Activated CD4-positive, alpha-beta memory T cell treated with anti-CD3 and anti-CD28 coated beads for 36 hours (primary cell): Measurements from ENCODE around the gene CCNF. TPM values are rescaled to one million over a fixed set of nuclear protein-coding genes. Genes with fewer than 3 reads are reported as not detected.

Experiments used
- CTCF ChIA-PET: fragments of 350-600 bp; sonication (Branson Sonifier 250); formaldehyde crosslinking; loops from one replicate; lab custom pipeline; 2021; ENCODE audit warnings: antibody characterized with exemption, inconsistent platforms; lab: Charles Lee
- POLR2A ChIA-PET: fragments of 350-600 bp; sonication (Branson Sonifier 250); formaldehyde crosslinking; loops from one replicate; lab custom pipeline; 2021; ENCODE audit warnings: antibody characterized with exemption; lab: Charles Lee
- DNase-seq: peaks from one replicate; pipeline ENCODE4 v3.0.0-alpha.2; 2020
- H3K27ac Mint-ChIP-seq: one replicate; pipeline ENCODE4 v1.8.0; 2021; ENCODE audit warnings: mixed read lengths
- H3K27me3 Mint-ChIP-seq: one replicate; pipeline ENCODE4 v1.8.0; 2021; ENCODE audit warnings: mixed read lengths
- H3K36me3 Mint-ChIP-seq: one replicate; pipeline ENCODE4 v1.8.0; 2021; ENCODE audit warnings: mixed read lengths
- H3K4me1 Mint-ChIP-seq: one replicate; pipeline ENCODE4 v1.8.0; 2021; ENCODE audit warnings: low read depth, mixed read lengths
- H3K4me3 Mint-ChIP-seq: one replicate; pipeline ENCODE4 v1.8.0; 2021; ENCODE audit warnings: mild to moderate bottlenecking, mixed read lengths
- H3K9me3 Mint-ChIP-seq: one replicate; pipeline ENCODE4 v1.8.0; 2021; ENCODE audit warnings: mixed read lengths
- intact Hi-C: fragments of 100-400 bp; cut with micrococcal nuclease; formaldehyde crosslinking; loops from one replicate; pipeline ENCODE4 v1.15.1; 2023
- total RNA-seq, 2 experiments: library from RNA; stranded (reverse); gene quantifications; one replicate each; pipeline ENCODE4 v1.2.3, GENCODE V29; 2021

CCNF gene
- total RNA-seq, 2 experiments from 2014 or later = 53.5 to 54.7 TPM

DNA sequence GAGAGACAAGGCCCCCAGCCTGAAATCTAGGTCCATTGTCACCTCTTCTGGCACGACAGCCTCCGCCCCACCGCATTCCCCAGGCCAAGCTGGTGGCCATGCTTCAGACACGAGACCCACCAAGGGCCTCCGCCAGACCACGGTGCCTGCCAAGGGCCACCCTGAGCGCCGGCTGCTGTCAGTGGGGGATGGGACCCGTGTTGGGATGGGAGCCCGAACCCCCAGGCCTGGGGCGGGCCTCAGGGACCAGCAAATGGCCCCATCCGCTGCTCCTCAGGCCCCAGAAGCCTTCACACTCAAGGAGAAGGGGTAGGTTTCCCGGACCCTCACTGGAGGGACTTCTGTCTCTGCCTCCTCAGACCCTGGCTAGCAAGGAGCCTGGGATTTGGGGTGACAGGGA is 31.7 kb downstream of the CCNF start:
- Mint-ChIP-seq H3K36me3 (peaks cover 12% of the 10 kb centered on the region), H3K9me3 (no peaks in the 10 kb centered on the region), H3K4me1 (peaks cover 7% of the 10 kb centered on the region), H3K4me3 (peak overlapping the region; percentile 65), H3K27me3 (no peaks in the 10 kb centered on the region), H3K27ac (no peak overlapping the region)
- intact Hi-C loops = no loop called here
- DNase-seq = no peak
- POLR2A ChIA-PET = interaction anchor here (1.4 to 1.5 kb wide), 3 partner anchors 14 to 25 kb away, joined by 3 read pairs; partner anchors contain the start of gene TBC1D24
- CTCF ChIA-PET = interaction anchor here (0.9 to 1.2 kb wide), 4 partner anchors 8 to 438 kb away, joined by 3 to 5 read pairs (median 3); partner anchors contain the start of gene TBC1D24

DNA sequence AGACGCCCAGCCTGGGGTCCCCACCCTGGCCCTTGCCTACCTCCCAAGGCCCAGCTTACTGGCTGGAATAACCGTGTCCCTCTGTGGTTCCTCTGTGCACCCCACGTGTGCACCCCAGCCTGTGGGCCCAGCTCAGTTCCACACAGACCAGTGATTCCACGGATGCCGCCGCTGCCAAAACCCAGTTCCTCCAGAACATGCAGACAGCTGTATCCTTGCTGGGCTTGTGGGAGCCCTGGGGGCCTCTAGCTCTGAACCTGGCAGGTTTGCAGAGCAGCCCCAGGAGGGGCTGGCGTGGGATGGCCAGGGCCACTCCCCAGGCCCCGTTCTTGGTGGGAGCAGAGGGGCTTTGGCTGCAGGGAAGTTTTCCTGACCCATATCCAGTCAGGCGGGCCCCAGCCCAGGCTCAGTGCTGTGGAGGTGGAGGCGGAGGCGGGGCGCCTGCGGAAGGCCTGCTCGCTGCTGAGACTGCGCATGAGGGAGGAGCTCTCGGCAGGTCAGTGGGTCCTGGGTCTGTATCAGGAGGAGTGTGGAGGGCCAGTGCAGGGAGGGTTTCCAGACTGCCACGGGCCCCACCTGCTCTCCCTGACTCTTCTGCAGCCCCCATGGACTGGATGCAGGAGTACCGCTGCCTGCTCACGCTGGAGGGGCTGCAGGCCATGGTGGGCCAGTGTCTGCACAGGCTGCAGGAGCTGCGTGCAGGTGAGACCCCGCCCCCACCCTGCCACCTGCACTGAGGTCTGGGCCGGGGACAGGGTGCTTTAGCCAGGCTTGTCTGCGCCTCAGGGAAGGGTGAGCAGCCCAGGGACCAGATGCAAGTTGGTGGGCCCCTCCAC is 33.0 kb downstream of the CCNF start:
- intact Hi-C loops = no loop called here
- Mint-ChIP-seq H3K4me1 (peaks cover 8% of the 10 kb centered on the region), H3K27ac (no peak overlapping the region), H3K4me3 (no peak overlapping the region), H3K9me3 (no peaks in the 10 kb centered on the region), H3K27me3 (no peaks in the 10 kb centered on the region), H3K36me3 (peaks cover 6% of the 10 kb centered on the region)
- ChIA-PET POLR2A (no interaction called here), CTCF (interaction anchor here (0.6 kb wide), 1 partner anchor 723 kb away, joined by 3 read pairs; no protein-coding TSS in a partner anchor)
- no peak for DNase-seq

DNA sequence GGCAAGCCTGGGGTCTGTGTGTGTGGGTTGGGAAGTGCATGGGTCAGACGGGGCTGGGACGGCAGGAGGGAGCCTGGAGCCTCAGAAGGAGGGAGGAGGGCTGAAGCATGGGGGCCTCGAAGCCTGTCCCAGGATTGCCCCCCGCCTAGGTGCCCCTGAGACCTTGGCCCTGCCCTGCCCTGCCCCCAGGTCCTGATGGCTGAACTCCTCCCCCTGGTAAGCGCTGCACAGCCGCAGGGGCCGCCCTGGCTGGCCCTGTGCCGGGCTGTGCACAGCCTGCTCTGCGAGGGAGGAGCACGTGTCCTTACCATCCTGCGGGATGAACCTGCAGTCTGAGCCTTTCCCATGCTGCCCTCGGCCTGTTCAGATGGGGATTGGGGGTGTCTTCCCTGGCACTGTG is 35.1 kb downstream of the CCNF start:
- ChIA-PET CTCF (no interaction called here), POLR2A (no interaction called here)
- H3K4me1 Mint-ChIP-seq = peaks cover 12% of the 10 kb centered on the region
- peaks cover 3% of the 10 kb centered on the region for H3K36me3 Mint-ChIP-seq
- DNase-seq = no peak
- H3K9me3 Mint-ChIP-seq = no peaks in the 10 kb centered on the region
- intact Hi-C loops = no loop called here
- no peak overlapping the region for H3K27ac Mint-ChIP-seq
- H3K27me3 Mint-ChIP-seq = peaks cover 7% of the 10 kb centered on the region
- H3K4me3 Mint-ChIP-seq = no peak overlapping the region

DNA sequence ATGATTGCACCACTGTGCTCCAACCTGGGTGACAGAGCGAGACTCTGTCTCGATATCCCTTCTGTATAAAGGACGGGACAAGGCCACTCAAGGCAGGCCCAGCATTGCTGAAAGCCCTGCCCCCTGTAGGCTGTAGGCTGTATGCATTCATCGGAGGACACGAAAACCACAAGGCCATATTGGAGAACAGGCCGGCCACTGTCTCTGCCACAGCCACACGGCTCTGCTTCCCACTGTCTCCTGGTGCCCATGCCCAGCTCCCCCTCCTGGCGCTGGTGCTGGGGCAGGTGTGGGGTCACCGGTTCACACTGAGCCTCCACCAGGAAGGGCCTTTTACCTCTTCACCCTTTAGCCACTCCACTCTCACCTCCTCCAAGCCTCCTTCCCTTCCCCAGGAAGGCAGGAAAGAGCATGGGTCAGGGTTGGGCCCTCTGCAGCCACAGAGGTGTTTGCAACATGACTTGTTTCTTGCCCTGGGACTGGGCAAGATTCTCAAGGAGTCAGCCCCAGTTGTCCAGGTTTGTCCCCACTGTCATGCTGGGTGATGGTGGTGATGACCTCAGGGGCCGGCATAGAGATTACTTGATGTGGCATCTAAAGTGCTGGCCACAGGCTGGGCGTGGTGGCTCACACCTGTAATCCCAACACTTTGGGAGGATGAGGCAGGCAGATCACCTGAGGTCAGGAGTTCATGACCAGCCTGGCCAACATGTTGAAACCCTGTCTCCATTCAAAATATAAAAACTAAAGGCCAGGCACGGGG is 36.6 kb downstream of the CCNF start:
- Mint-ChIP-seq H3K36me3 (peaks cover 2% of the 10 kb centered on the region), H3K4me3 (no peak overlapping the region), H3K27ac (no peak overlapping the region), H3K27me3 (peaks cover 19% of the 10 kb centered on the region), H3K9me3 (no peaks in the 10 kb centered on the region), H3K4me1 (peaks cover 12% of the 10 kb centered on the region)
- ChIA-PET POLR2A (no interaction called here), CTCF (no interaction called here)
- intact Hi-C loops = no loop called here
- DNase-seq = no peak

DNA sequence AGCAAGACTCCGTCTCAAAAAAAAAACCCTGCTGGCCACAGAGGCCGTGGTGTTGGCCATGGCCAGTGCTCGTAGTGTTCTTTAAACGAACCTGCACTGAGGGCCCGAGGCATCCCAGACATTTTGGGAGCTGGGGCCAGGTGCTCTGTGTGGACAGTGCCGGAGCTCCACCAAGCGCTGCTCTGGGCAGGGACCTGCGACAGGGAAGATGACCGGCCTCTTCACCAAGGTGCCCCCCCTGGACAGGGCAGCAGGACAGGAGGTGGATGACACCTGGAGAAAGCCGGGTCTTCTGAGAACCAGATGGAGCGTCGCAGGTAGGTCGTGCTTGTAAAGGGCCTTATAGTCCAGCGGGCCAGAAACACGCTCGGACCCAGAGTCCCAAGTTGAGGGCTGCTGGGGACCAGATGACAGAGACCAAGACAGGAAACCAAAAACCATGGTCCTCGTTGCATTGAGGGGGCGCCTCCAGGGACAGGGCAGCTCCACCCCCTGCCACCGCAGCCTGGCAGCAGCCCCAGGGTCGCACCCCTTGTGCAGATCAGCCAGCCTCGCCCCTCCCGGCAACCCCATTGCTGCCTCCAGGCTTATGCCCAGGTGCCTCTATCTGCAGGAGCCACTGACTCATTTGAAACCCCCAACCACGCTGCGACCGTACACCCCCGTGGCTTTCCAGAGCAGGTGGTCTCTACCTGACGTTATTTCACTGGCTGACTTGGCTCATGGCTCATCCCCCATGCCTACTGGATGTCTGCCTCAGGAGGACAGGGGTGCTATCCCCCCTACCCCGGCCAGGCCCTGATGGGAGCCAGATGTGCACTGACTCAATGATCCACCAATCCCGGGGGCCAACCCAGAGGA is 37.6 kb downstream of the CCNF start:
- H3K27me3 Mint-ChIP-seq = peaks cover 21% of the 10 kb centered on the region
- H3K9me3 Mint-ChIP-seq = no peaks in the 10 kb centered on the region
- H3K4me1 Mint-ChIP-seq = peaks cover 12% of the 10 kb centered on the region
- intact Hi-C loops = no loop called here
- H3K4me3 Mint-ChIP-seq = no peak overlapping the region
- no peak for DNase-seq
- ChIA-PET POLR2A (no interaction called here), CTCF (interaction anchor here (1.9 kb wide), 1 partner anchor 34 kb away, joined by 5 read pairs; no protein-coding TSS in a partner anchor)
- H3K36me3 Mint-ChIP-seq = peaks cover 2% of the 10 kb centered on the region
- no peak overlapping the region for H3K27ac Mint-ChIP-seq

DNA sequence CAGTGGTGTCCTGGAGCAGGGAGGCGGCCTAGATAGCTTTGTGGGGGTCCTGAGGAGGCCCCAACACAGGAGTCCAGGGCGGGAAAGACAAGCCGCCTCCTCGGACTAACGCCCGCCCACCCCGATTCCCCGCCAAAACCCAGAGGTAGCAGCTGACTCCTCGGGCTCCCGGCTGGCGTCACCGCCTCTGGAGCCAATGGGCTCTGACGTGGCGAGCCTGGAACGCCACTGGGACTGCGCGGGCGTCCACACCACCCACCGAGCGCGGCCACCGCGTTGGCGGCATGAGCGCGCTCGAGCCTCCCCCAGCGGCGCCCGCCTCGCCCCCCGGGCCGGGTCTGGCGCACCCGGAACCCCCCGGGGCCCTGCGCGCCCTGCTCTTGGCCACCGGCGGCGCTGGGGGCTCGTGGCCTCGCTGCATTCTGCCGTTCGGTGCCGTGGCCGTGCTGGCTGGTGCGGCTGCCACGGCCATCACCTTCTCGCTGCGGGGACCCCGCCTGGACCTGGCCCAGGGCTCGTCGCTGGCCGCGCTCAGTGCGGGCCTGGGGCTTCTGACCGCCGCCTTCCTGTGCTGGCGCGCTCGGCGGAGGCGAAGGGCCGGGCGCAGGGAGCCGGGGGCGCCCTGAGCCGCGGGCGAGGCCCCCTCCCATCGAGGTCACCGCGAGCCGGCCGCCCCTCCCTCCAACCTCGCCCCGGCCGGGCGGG is 38.4 kb downstream of the CCNF start:
- Mint-ChIP-seq H3K36me3 (peaks cover 2% of the 10 kb centered on the region), H3K9me3 (no peaks in the 10 kb centered on the region), H3K27me3 (peaks cover 25% of the 10 kb centered on the region), H3K27ac (no peak overlapping the region), H3K4me3 (no peak overlapping the region), H3K4me1 (peaks cover 12% of the 10 kb centered on the region)
- ChIA-PET CTCF (interaction anchor here (1.9 kb wide), 1 partner anchor 33 kb away, joined by 5 read pairs; no protein-coding TSS in a partner anchor), POLR2A (interaction anchor here (1.6 kb wide), 1 partner anchor 53 kb away, joined by 5 read pairs; no protein-coding TSS in a partner anchor)
- intact Hi-C loops = no loop called here
- DNase-seq = peak; percentile 50

DNA sequence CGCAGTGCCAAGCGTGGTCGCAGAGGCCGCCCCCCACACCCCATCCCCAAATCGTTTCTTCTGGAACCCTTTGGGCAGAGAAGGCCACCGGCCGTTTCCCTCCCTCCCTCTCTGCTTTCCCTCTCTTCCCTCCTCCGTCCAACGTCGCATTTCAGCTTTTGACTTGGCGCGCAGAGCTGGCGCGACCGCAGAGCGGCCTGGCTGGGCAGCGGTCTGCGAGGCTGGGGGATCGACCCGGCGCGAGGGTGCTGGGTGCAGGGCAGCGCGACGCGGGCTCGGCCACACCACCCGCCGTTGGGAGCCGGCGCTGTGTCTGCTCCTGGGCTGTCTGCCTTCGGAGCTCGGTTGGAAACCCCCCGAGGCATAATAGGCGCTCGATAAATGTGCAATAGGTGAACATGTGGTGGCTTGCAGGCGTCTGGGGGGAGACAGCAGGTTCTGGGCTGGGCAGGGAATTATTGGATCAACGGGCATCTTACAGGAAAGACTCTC is 39.0 kb downstream of the CCNF start:
- no peaks in the 10 kb centered on the region for H3K9me3 Mint-ChIP-seq
- H3K4me1 Mint-ChIP-seq = peaks cover 17% of the 10 kb centered on the region
- intact Hi-C loops = no loop called here
- no peak for DNase-seq
- H3K36me3 Mint-ChIP-seq = peaks cover 2% of the 10 kb centered on the region
- H3K4me3 Mint-ChIP-seq = no peak overlapping the region
- no peak overlapping the region for H3K27ac Mint-ChIP-seq
- CTCF ChIA-PET = interaction anchor here (0.8 to 1.9 kb wide), 2 partner anchors 18 to 32 kb away, joined by 3 to 5 read pairs; no protein-coding TSS in a partner anchor
- POLR2A ChIA-PET = interaction anchor here (1.6 kb wide), 1 partner anchor 52 kb away, joined by 5 read pairs; no protein-coding TSS in a partner anchor
- peaks cover 31% of the 10 kb centered on the region for H3K27me3 Mint-ChIP-seq

DNA sequence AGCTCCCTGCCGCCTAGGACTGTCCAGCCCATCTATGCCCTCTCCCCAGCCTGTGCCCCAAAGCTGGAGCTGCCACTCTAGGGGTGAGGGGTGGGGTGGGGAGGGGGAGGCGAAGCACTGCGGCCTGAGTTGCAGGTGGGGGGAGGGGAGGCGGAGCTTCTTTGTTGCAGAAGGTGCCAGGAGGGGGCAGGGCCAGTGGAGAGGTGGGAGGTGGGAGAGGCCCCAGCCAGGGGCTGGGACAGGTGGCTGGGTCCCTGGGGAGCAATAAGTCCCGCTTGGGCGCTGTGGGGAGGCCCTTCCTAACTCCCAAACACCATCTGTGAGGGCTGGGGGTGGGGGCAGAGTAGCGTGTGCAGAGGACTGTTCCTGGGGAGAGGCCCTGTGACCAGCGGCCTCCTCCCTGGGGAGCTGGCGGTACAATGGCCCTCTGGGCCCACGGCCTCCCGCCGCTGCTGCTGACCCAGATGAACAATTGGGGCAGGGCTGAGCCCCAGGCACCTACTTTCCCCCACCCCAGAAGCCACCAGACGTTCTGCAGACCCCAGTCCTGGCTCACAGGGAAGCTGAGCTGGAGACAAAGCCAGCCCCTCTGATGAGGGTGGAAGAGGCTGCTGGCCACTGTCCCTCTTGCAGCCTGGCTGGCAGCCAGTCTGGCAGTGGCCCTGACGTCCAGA is 39.6 kb downstream of the CCNF start:
- no peaks in the 10 kb centered on the region for H3K9me3 Mint-ChIP-seq
- peaks cover 19% of the 10 kb centered on the region for H3K4me1 Mint-ChIP-seq
- no peak overlapping the region for H3K4me3 Mint-ChIP-seq
- H3K36me3 Mint-ChIP-seq = no peaks in the 10 kb centered on the region
- DNase-seq = no peak
- intact Hi-C loops = no loop called here
- CTCF ChIA-PET = interaction anchor here (0.8 to 1.9 kb wide), 3 partner anchors 9 to 32 kb away, joined by 3 to 5 read pairs (median 3); partner anchors contain the start of gene TEDC2
- no peak overlapping the region for H3K27ac Mint-ChIP-seq
- POLR2A ChIA-PET = interaction anchor here (1.6 to 2.0 kb wide), 2 partner anchors 9 to 52 kb away, joined by 5 to 6 read pairs; partner anchors contain the start of gene TEDC2
- H3K27me3 Mint-ChIP-seq = peaks cover 32% of the 10 kb centered on the region

DNA sequence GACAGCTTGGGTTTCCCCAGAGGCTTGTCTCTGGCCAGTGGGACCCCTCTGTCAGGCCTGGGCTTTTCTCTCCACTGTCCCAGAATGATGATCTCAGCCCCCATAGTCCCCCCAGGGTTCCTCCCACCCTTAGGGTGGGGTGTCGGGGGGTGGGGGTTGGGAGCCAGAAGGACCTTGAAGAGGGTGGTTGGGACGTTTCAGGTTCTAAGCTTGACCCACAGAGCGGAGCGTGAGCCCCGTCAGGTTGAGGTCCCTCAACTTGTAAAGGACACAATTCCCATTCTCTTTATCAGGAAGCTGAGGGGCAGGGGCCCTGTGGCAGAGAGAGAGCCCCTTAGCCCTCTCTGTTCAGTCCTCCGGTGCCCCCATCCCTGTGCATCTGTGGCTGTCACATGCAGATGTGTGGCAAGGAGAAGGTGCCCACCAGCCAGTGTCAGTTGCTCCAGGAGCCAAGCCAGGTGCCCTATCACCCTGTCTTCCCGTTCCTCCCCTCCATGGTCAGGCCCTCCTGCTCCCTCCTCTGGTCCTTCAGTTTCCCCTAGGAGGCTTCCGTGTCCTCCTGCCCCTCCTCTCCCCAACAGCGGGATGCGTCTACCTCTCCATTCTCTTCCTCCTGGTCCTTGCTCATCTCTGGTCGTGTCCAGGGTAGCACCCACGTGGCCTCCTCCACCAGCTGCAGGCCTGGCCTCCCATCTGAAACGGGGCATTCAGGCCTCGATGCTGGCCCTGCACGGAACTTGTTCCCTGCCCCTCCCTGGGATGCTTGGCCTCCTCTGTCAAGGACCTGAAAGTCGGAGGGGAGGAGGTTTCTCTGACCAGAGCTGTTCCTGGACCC is 40.4 kb downstream of the CCNF start:
- no peak overlapping the region for H3K4me3 Mint-ChIP-seq
- H3K27ac Mint-ChIP-seq = no peak overlapping the region
- H3K4me1 Mint-ChIP-seq = peaks cover 19% of the 10 kb centered on the region
- no peaks in the 10 kb centered on the region for H3K9me3 Mint-ChIP-seq
- H3K36me3 Mint-ChIP-seq = no peaks in the 10 kb centered on the region
- no peak for DNase-seq
- intact Hi-C loops = loop anchor here (5.0 kb wide), 1 partner anchor 42 kb away; the partner anchor contains the start of gene CCNF
- POLR2A ChIA-PET = interaction anchor here (0.5 to 2.0 kb wide), 4 partner anchors 10 to 593 kb away, joined by 3 to 6 read pairs (median 4); partner anchors contain the start of gene TEDC2
- CTCF ChIA-PET = interaction anchor here (0.8 to 1.2 kb wide), 2 partner anchors 9 to 32 kb away, joined by 3 to 7 read pairs; partner anchors contain the start of gene TEDC2
- peaks cover 32% of the 10 kb centered on the region for H3K27me3 Mint-ChIP-seq
